GM10847 (cell line): ENCODE measurements around the gene STRIP2.

Experiments
- POLR2A ChIP-seq: IDR thresholded peaks from 2 replicates; pipeline ENCODE4 v1.6.1; 2011; ENCODE audit not compliant: insufficient read length; ENCODE audit errors: extremely low read depth

The STRIP2 gene

DNA sequence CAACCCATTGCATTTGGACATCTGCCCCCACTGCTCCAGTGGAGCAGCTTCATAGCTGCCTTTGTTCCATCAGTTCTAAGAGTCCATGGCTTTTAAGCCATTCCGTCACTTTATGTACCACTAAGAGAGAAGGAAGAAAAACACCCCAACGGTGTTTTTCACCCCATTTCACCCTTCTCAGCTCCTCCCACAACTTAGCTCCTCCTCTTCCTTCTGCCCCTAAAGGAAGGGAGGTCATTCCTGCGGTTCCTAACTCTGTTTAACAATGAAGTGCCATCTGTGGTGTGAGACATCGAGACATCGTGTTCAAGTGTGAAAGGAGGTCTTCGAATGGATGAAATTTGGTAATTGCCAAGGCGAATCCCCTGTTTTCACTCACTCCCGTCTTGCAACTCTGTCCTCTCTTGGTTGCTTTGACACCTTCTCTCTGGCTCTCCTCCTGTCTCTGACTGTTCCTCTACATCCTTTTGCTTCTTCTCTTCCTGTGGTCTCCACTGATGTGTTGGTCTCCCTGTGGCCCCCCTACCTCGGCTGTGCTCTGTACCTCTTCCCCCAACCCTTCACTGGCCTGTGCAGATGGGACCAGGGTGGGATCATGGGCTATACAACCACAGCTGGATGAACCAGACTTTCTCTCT is 91.1 kb downstream of the STRIP2 start:
- no peak for TF ChIP-seq POLR2A

DNA sequence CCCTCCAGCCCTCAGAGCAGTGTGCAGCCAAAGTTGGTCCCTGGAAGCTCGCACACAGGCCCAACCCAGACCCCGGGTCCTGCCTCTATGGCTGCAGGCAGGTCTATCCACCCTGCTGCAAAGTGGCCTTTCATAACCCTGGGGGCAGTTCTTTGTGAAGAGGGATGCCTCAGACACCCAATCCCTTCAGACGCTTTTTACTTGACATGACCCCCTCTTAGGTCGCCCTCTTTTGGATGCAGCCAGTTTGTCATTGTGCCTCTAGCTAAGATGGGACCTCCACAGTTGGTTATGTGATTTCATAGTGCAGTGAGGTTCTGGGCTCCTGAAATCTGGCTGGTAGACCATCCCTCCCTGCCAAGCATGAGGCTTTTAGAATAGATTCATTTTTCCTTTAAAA is 95.4 kb downstream of the STRIP2 start:
- no peak for TF ChIP-seq POLR2A

DNA sequence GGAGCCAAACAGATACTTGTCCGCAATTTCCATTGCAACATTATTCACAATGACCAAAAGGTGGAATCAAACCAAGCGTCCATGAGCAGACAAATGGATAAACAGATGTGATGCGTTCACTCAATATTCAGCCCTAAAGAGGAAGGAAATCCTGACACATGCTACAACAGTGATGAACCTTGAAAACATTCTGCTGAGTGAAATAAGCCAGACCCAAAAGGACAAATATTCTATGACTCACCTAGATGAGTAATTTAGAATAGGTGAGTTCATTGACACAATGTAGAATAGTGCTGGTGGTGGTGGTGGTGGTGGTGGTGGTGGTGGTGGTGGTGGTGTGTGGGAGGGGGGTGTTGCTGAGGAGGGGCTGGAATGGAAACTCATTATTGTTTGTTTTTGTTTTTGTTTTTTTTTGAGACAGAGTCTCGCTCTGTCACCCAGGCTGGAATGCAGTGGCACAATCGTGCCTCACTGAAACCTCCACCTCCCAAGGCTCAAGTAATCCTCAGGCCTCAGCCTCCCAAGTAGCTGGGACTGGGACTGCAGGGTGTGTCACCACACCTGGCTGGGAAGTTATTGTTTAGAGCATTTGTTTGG is 96.7 kb downstream of the STRIP2 start:
- TF ChIP-seq POLR2A = no peak

DNA sequence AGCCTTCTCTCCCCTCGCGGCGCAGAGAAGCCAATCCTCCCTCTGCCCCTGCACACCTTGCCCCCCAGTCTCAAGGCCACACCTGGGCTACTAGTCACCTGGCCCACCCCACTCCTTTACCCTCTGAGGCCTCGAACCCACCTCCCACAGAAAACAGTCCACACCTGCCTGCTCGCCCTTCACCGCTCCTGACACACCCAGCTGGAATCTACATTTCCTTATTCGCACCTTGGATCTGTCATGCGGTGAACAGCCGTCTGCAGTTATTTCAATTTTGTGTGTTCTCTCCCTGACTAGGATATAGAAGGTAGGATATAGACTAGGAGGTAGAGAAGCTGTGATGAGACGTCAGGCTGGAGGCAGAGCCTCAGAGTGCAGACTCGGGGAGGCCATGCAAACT is 97.5 kb downstream of the STRIP2 start:
- TF ChIP-seq POLR2A = no peak

DNA sequence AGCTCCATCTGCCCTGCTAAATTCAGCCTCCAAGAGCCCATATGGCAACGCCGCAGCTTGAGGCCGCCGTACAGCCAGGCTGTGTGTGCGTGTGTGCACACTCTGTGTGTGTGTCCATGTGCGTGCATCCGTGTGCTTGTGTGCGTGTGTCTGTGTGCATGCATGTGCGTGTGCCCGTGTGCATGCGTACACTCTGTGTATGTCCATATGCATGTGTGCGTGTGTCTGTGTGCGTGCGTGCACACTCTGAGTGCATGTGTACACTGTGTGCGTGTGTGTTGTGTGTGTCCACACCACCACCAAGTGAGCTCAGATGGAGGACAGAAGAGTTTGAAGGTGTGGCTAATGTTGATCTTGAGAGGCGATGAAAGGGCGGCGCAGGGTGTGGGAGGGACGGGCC is 98.1 kb downstream of the STRIP2 start:
- no peak for TF ChIP-seq POLR2A

DNA sequence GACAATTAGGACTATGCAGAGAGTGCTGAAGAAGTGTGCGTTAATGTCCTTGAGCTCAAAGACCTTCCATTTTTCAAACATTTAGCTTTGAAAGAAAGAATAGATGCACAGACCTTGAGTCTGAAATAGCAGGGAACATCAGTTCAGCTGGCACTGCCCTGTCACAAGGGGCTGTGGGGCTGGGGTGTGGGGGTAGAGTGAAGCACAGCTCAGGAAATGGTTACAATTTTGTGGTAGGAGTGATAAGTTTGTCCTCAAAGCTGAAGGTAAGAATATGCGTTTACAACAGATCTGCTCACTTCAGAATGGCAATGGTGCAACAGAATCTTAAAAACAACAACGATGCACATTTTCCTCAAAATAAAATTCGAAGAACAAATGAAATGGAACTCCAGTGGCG is 101.7 kb downstream of the STRIP2 start:
- no peak for TF ChIP-seq POLR2A

DNA sequence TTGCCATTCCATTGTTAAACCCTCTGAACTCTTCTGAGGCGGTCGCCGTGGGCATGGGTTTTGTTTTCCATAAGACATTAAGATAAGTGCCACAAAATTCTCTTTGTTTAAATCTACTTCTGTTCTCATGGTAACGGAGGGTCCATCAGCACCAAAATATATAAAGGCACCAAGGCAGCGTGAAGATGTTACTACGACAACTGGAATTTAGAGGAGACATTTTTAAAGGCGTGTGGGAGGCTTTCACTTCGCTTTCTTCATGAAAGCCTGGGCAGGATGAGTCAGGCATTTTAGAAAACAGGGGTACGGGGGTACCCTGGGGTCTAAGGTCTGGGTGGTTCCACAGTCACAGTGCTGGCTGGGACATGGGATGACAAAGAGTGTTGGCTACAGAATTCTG is 102.1 kb downstream of the STRIP2 start:
- TF ChIP-seq POLR2A = no peak
